K562 (cell line): Measurements from ENCODE around the gene C20orf96. TPM values are rescaled to one million over a fixed set of nuclear protein-coding genes. Genes with fewer than 3 reads are reported as not detected.

Experiments used
- ARID3A ChIP-seq: IDR thresholded peaks from 2 replicates; pipeline ENCODE4 v1.6.1; 2012; ENCODE audit warnings: low read depth, low read length, improper control_type of control experiment, borderline replicate concordance
- ATF1 ChIP-seq, 2 experiments: fragments of 450-650 bp in 1 of 2; IDR thresholded peaks; 2 replicates each; pipeline ENCODE4 v1.6.1; 2016; ENCODE audit warnings: missing compliant biosample characterization in 1 of 2, missing genetic modification characterization in 1 of 2
- BRD9 ChIP-seq: fragments of 450-650 bp; IDR thresholded peaks from 2 replicates; pipeline ENCODE4 v1.6.1; 2018; ENCODE audit warnings: low read depth; ENCODE audit not compliant: partially characterized antibody
- E4F1 ChIP-seq: fragments of 250-450 bp; sonication (Bioruptor Pico); IDR thresholded peaks from 2 replicates; pipeline ENCODE4 v1.5.0; 2021; ENCODE audit warnings: mild to moderate bottlenecking, borderline replicate concordance
- IRF2 ChIP-seq: sonication (generic); formaldehyde crosslinking; IDR thresholded peaks from 2 replicates; pipeline ENCODE4 v1.8.1; 2022; ENCODE audit warnings: mild to moderate bottlenecking, missing genetic modification reagents
- MAX ChIP-seq: sonication (generic); formaldehyde crosslinking; IDR thresholded peaks from 2 replicates; pipeline ENCODE4 v1.9.0; 2022; ENCODE audit warnings: mild to moderate bottlenecking, missing genetic modification reagents
- MEF2A ChIP-seq: IDR thresholded peaks from 2 replicates; pipeline ENCODE4 v1.6.1; 2011; ENCODE audit warnings: low read depth, mild to moderate bottlenecking, low read length, moderate library complexity; ENCODE audit not compliant: control insufficient read depth
- MXI1 ChIP-seq: IDR thresholded peaks from 2 replicates; pipeline ENCODE4 v1.6.1; 2011; ENCODE audit warnings: low read depth, mild to moderate bottlenecking, improper control_type of control experiment, low read length
- PRMT5 ChIP-seq: sonication (generic); formaldehyde crosslinking; IDR thresholded peaks from 2 replicates; pipeline ENCODE4 v1.5.0; 2020; ENCODE audit warnings: missing genetic modification reagents
- SP2 ChIP-seq: IDR thresholded peaks from 2 replicates; pipeline ENCODE4 v1.6.1; 2011; ENCODE audit warnings: mild to moderate bottlenecking, low read depth, low read length, moderate library complexity; ENCODE audit not compliant: poor library complexity, severe bottlenecking; ENCODE audit errors: extremely low read depth
- U2AF1 ChIP-seq: fragments of 200-400 bp; formaldehyde crosslinking; optimal IDR thresholded peaks from 2 replicates; pipeline ENCODE3; 2017; ENCODE audit warnings: mild to moderate bottlenecking, low read depth, low read length, moderate library complexity
- ZNF253 ChIP-seq: fragments of 250-450 bp; sonication (Bioruptor Pico); conservative IDR thresholded peaks from 2 replicates; pipeline ENCODE4 v1.6.1; 2021; ENCODE audit warnings: mild to moderate bottlenecking
- ZNF589 ChIP-seq: fragments of 200-800 bp; sonication (Bioruptor generic); IDR thresholded peaks from 2 replicates; pipeline ENCODE4 v1.6.1; 2016; ENCODE audit warnings: low read depth, missing genetic modification characterization, missing compliant biosample characterization
- ZNF668 ChIP-seq: fragments of 250-450 bp; sonication (Bioruptor Pico); IDR thresholded peaks from 2 replicates; pipeline ENCODE4 v1.8.0; 2022; ENCODE audit warnings: mild to moderate bottlenecking, inconsistent platforms
- polyA plus RNA-seq, 8 experiments: library from polyadenylated mRNA; depleted of rRNA in 4 of 8; stranded (reverse) in 5 of 8; unstranded in 3 of 8; fragments of >200 nt; fragmentation: Nextera tagmentation in 2 of 8; fragmentation: Illumina TruSeq in 1 of 8; extraction: Ambion mirVana in 2 of 8; extraction: Trizol in 1 of 8; gene quantifications; 2 replicates each; pipeline versions ENCODE4 v1.2.1 to v1.2.3, GENCODE V29; 2011 to 2014; ENCODE audit warnings: inconsistent platforms in 1 of 8, missing spikeins in 1 of 8
- total RNA-seq, 7 experiments: library from RNA; depleted of rRNA in 6 of 7; stranded (reverse); fragments of >200 nt in 6 of 7; fragmentation: Illumina TruSeq in 2 of 7; extraction: Trizol in 2 of 7; gene quantifications; 2 replicates each; pipeline versions ENCODE4 v1.2.1 to v1.2.3, GENCODE V29; 2011 to 2021; ENCODE audit warnings: low replicate concordance in 1 of 7
- TF ChIP-seq, protein P1 (sequence below), 2 experiments: fragments of 250-450 bp in 1 of 2; fragments of 450-650 bp in 1 of 2; sonication (Bioruptor Pico) in 1 of 2; IDR thresholded peaks; 2 replicates each; pipeline versions ENCODE4 v1.6.1 to v1.8.0; 2016 to 2021; ENCODE audit warnings: mild to moderate bottlenecking in 2 of 2, moderate library complexity in 2 of 2, missing compliant biosample characterization in 1 of 2, missing genetic modification characterization in 1 of 2
- TF ChIP-seq, protein P2 (sequence below): fragments of 450-650 bp; formaldehyde crosslinking; IDR thresholded peaks from 2 replicates; pipeline ENCODE4 v1.4.0; 2022; ENCODE audit warnings: mild to moderate bottlenecking, moderate library complexity
- TF ChIP-seq, protein P3 (sequence below): sonication (generic); formaldehyde crosslinking; IDR thresholded peaks from 2 replicates; pipeline ENCODE4 v1.8.1; 2023; ENCODE audit warnings: mild to moderate bottlenecking, missing genetic modification reagents

Gene C20orf96
- total and polyA plus RNA-seq, 9 of the 15 experiments (the other 6 are each of a cell fraction or from before 2014, with no cell fraction given), result 1.7 to 11.7 (median 4.2) TPM

GRCh38 chr20:266596-267562 lies 23.7 kb downstream of the C20orf96 start (continued):
- TF ChIP-seq E4F1 (CRISPR knock-in tag), result peak; percentile 94
- TF ChIP-seq, protein P1, sequence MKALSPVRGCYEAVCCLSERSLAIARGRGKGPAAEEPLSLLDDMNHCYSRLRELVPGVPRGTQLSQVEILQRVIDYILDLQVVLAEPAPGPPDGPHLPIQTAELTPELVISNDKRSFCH (CRISPR knock-in tag; IDR thresholded peaks at IDR 0.05), result no peak
- TF ChIP-seq, protein P1 (tag; IDR thresholded peaks at IDR 0.05), result peak; percentile 97
- TF ChIP-seq, protein P2, sequence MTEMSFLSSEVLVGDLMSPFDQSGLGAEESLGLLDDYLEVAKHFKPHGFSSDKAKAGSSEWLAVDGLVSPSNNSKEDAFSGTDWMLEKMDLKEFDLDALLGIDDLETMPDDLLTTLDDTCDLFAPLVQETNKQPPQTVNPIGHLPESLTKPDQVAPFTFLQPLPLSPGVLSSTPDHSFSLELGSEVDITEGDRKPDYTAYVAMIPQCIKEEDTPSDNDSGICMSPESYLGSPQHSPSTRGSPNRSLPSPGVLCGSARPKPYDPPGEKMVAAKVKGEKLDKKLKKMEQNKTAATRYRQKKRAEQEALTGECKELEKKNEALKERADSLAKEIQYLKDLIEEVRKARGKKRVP (CRISPR knock-in tag), result 0 out of 2 replicates have a peak, but pooled peaks have one; percentile 13
- no peak for TF ChIP-seq PRMT5 (CRISPR knock-in tag)
- no peak for TF ChIP-seq ARID3A
- TF ChIP-seq ATF1 (CRISPR knock-in tag; IDR thresholded peaks at IDR 0.05), result no peak
- peak; percentile 84 for TF ChIP-seq ATF1 (tag; IDR thresholded peaks at IDR 0.05)
- peak; percentile 68; the same call in 1 of the 2 replicates for TF ChIP-seq ZNF668 (CRISPR knock-in tag)
- TF ChIP-seq MEF2A, result no peak
- TF ChIP-seq, protein P3, sequence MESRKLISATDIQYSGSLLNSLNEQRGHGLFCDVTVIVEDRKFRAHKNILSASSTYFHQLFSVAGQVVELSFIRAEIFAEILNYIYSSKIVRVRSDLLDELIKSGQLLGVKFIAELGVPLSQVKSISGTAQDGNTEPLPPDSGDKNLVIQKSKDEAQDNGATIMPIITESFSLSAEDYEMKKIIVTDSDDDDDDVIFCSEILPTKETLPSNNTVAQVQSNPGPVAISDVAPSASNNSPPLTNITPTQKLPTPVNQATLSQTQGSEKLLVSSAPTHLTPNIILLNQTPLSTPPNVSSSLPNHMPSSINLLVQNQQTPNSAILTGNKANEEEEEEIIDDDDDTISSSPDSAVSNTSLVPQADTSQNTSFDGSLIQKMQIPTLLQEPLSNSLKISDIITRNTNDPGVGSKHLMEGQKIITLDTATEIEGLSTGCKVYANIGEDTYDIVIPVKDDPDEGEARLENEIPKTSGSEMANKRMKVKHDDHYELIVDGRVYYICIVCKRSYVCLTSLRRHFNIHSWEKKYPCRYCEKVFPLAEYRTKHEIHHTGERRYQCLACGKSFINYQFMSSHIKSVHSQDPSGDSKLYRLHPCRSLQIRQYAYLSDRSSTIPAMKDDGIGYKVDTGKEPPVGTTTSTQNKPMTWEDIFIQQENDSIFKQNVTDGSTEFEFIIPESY (CRISPR knock-in tag), result peak; percentile 53
- no peak for TF ChIP-seq IRF2 (CRISPR knock-in tag)
- no peak for TF ChIP-seq U2AF1
- no peak for TF ChIP-seq ZNF253 (CRISPR knock-in tag)
- TF ChIP-seq BRD9, result peak; percentile 60
- TF ChIP-seq ZNF589 (CRISPR knock-in tag), result peak; percentile 92
- TF ChIP-seq MAX, result peak; percentile 96
- TF ChIP-seq SP2, result no peak
- no peak for TF ChIP-seq MXI1
